SKM-1 (cell line): ENCODE results near the gene C11orf54.
"Not testable (repeated sequence)": the region's sequence is repeated elsewhere in the genome, so short reads cannot be mapped to it uniquely, and the experiment has no call there.

ENCODE experiments used
- DNase-seq: peaks from one replicate; lab custom pipeline; 2025; ENCODE audit not compliant: unreplicated experiment; lab: John Stamatoyannopoulos, UW

The C11orf54 gene

GRCh38 chr11:93765551-93765950 lies 24.1 kb downstream of the C11orf54 start:
- DNase-seq = no peak

GRCh38 chr11:93766504-93766903 lies 25.0 kb downstream of the C11orf54 start:
- DNase-seq = no peak

DNA sequence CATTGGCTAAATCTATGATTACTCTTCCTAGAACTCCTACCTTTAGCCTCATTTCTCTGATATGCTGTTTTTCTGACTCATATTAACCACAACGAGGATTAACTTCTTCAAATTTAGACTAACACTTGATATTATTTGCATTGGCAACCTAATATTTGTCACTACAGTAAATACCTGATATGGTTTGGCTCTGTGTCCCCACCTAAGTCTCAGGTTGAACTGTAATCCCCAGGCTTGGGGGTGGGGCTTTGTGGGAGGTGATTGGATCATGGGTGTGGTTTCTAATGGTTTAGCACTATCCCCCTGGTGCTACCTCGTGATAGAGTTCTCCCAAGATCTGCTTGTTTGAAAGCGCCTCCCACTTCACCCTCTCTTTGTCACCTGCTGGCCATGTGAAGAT lies 25.5 kb downstream of the C11orf54 start:
- no peak for DNase-seq

GRCh38 chr11:93770160-93770559 lies 28.7 kb downstream of the C11orf54 start:
- DNase-seq = no peak

GRCh38 chr11:93772123-93772522 lies 30.7 kb downstream of the C11orf54 start:
- DNase-seq = no peak

- DNase-seq = no peak
Measured at GRCh38 chr11:93773045-93773477, 31.6 kb downstream of the C11orf54 start.

- no peak for DNase-seq
Measured at GRCh38 chr11:93773601-93774200, 32.2 kb downstream of the C11orf54 start.

DNA sequence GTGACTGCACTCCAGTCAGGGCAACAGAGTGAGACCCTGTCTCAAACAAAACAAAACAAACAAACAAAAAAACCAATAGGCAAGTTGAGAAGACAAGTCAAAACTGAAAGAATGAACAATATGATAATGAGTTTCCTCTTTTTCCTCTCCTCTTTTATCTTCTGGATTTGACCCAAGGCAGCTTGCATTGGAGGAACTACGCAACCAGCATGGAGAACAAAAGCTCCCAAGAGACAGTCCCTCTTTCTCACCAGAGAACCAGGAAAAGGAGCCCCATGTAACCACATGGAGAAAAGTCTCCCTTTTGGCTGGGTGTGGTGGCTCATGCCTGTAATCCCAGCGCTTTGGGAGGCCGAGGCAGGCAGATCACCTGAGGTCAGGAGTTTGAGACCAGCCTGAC lies 33.1 kb downstream of the C11orf54 start:
- not testable (repeated sequence) for DNase-seq

- DNase-seq = no peak
Measured at GRCh38 chr11:93775289-93775688, 33.8 kb downstream of the C11orf54 start.

GRCh38 chr11:93783362-93783761 lies 41.9 kb downstream of the C11orf54 start:
- DNase-seq = no peak

GRCh38 chr11:93783765-93784144 lies 42.3 kb downstream of the C11orf54 start:
- no peak for DNase-seq

GRCh38 chr11:93784145-93784934 lies 42.9 kb downstream of the C11orf54 start, which contains the start of gene MED17:
TSS of gene MED17 (plus strand) at chr11:93784282. CDS start at chr11:93784514, 232 bp downstream.
- DNase-seq = peak; percentile 81

DNA sequence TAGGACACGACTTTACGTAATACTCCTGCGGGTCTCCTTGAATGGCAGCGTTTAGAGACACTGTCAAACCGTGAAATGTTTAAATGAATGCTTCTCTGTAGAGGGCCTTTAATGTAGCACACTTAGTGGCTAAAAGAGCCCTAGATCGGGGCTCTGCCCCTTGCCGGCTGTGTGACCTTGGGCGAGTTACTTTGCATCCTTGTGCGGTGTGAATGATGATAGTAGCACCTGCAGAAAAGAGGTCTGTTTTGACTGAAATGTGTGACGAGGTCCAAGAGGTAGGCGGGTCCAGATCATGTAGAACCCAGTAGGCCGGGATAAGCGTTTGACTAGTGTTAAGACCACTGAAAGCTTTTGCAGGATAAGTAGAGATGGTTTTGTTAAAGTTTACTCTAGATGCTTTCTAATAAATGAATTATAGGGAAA lies 43.5 kb downstream of the C11orf54 start:
- DNase-seq = no peak

GRCh38 chr11:93791493-93791892 lies 50.0 kb downstream of the C11orf54 start:
- no peak for DNase-seq

- DNase-seq = no peak
Measured at GRCh38 chr11:93796441-93797231, 55.2 kb downstream of the C11orf54 start.

DNA sequence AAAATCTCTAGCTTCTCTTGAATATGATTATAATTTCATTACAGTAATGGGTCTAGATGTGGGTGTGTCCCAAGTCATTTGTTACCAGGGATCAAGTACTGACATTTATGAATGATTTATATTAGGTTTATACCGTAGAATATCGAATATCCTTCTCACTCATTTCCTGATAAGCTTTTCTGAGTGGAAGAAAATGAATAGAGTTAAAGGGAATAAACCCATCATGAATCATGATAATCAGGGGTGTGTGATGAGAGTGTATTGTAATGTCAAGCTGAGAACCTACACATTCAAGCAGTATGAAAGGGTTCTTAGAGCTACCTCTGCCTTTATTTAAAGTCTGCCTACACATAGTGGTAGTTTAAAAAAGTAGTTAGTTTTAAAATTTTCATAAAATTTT lies 59.9 kb downstream of the C11orf54 start:
- no peak for DNase-seq

- no peak for DNase-seq
Measured at GRCh38 chr11:93804879-93805278, 63.4 kb downstream of the C11orf54 start.

GRCh38 chr11:93807980-93808379 lies 66.5 kb downstream of the C11orf54 start:
- no peak for DNase-seq

DNA sequence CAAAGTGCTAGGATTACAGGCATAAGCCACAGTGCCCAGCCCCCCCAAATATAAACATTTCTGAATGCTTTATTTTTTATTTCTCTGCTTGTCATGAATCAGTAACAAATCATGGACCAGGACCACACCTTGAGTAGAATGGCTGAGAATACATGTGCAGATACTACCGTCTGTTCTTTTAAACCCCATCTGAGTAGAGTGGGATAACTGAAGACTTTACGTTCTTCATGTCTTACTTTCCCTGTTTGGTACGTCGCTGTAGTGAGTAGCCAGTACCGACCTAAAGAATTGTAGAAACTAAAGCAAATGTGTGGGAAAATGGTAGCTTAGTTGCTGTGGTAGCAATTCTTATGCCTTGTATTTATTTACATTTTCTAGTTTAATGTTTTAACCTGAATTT lies 72.5 kb downstream of the C11orf54 start:
- no peak for DNase-seq
